ES-I3 (cell line): Measurements from ENCODE around the gene PSMB9.
A peak's percentile ranks its signal among the peaks of the same experiment; 100 is the strongest.

ENCODE experiments used
- H3K36me3 ChIP-seq: 2 replicates; pipeline ENCODE4 v1.6.1; 2013; ENCODE audit warnings: mild to moderate bottlenecking, low read length, control low read depth, moderate library complexity; ENCODE audit not compliant: insufficient read depth
- H3K4me1 ChIP-seq: 2 replicates; pipeline ENCODE4 v1.6.1; 2013; ENCODE audit warnings: mild to moderate bottlenecking, control low read depth, low read length; ENCODE audit not compliant: insufficient read depth
- H3K9ac ChIP-seq: 2 replicates; pipeline ENCODE4 v1.6.1; 2013; ENCODE audit warnings: low read depth, mild to moderate bottlenecking, low read length, moderate library complexity
- H3K9me3 ChIP-seq: 2 replicates; pipeline ENCODE4 v1.6.1; 2013; ENCODE audit warnings: mild to moderate bottlenecking, low read length, moderate library complexity; ENCODE audit not compliant: control insufficient read depth, insufficient read depth

The PSMB9 gene

GRCh38 chr6:32889533-32889932, 35.5 kb downstream of the PSMB9 start:
- H3K9me3 ChIP-seq = no peaks in the 10 kb centered on the region
- no peaks in the 10 kb centered on the region; the same call in 1 of the 2 replicates for H3K36me3 ChIP-seq
- H3K9ac ChIP-seq = no peak overlapping the region
- H3K4me1 ChIP-seq = no peaks in the 10 kb centered on the region

GRCh38 chr6:32890831-32891230, 36.8 kb downstream of the PSMB9 start:
- no peaks in the 10 kb centered on the region for H3K9me3 ChIP-seq
- H3K9ac ChIP-seq = no peak overlapping the region
- H3K36me3 ChIP-seq = no peaks in the 10 kb centered on the region; the same call in 1 of the 2 replicates
- H3K4me1 ChIP-seq = no peaks in the 10 kb centered on the region

DNA sequence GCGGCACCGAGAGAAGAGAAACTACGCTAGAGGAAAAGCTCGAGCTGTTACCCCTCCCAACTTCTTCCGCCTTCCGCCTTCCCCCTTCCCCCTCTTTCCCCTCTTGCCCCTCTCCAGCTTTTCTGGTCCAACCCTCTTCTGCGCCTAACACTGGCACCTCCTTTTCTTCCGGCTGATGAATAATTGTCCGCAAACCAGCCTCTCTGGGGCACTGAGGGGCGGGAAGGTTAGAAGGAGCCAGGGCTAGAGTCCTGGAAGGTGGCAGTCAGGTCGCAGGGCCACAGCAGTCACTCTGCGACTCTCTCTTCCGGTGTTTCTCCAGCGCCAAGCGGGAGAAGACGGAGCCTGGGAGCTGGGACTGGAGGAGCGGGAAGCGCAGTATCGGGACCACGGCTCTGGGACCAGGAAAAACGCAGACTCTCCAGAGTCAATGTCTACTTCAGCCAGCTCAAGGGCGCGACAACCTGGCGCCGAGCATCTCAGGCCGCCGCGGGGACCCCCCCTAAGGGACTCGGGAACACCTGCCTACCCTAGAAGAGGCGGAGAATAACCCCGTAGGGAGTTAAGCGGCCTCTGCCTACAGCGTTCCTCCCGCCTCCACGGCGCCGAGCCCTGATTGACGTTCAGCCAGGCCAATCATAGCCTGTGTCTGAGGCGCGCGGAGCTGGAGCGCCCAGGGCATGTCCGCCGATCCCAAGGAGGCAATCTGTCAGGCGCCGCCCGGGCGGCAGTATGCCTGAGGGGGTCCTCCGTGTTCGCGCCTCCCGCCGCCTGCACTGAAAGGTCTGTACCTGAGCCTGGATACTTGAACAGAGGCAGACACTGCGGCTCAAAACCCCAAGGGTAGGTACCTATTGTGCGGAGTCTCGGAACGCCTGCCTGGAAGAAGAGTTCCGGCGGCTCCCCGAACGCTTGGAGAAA, 40.4 kb downstream of the PSMB9 start:
- peak overlapping the region; percentile 99 for H3K9ac ChIP-seq

DNA sequence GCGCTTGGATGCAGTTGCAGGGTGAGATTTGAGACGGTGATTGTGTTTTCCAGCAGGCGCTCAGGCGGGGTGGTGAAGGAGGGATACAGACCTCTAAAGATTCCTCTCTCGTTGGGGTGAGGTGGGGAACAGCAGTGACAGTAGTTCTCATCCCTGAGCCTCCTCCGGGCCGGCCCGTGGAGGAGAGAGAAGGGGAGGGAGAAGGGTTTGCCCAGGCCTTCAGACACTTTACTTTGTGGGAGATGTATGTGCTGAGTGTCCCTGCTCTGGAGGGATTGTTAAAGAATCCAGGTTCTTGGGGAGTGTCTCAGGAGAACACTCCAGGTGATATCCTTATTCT, 41.0 kb downstream of the PSMB9 start:
- H3K4me1 ChIP-seq = no peaks in the 10 kb centered on the region
- no peaks in the 10 kb centered on the region; the same call in 1 of the 2 replicates for H3K36me3 ChIP-seq
- H3K9me3 ChIP-seq = no peaks in the 10 kb centered on the region
- peak overlapping the region; percentile 99 for H3K9ac ChIP-seq

More for the DNA sequence above, 40.4 kb downstream of the PSMB9 start:
- Histone ChIP-seq H3K36me3 (no peaks in the 10 kb centered on the region; the same call in 1 of the 2 replicates), H3K9me3 (no peaks in the 10 kb centered on the region), H3K4me1 (no peaks in the 10 kb centered on the region)

DNA sequence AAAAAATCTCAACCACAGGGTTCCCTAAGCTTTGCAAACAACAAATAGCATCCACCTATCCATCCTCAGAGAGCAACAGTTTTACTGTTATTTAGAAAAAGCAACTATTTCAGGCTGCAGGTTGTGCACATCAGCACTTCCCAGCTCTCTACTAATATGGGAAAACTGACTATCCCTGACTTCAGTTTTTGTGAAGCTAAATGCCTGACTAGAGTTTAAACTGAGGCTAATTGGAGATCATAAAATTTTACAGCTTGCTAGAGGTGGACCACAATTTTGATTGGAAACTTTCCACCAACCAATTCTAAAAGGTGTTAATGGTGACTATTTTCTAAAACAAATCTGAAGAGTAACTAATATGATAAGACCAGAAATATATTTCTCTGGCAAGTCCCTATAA, 50.0 kb downstream of the PSMB9 start:
- no peaks in the 10 kb centered on the region for H3K9me3 ChIP-seq
- H3K36me3 ChIP-seq = no peaks in the 10 kb centered on the region
- no peaks in the 10 kb centered on the region for H3K4me1 ChIP-seq
- H3K9ac ChIP-seq = no peak overlapping the region

DNA sequence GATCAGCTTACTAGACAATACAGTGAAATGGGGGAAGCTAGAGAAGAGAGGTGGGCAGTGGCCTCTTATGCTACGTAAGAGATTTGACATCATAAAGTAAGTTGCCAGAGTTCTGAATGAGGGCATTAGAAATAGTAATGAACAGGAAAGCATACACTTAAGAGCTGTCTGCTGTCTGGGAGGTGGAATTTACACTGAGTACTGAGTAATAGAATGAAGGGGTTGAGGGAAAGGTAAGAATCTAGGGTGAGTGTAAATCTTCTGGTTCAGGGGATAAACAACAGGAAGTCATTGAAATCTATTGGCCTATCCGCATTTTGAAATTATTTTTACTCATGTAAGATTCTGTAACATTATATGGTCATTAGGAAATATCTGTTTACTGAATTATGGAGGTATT, 51.1 kb downstream of the PSMB9 start:
- Histone ChIP-seq H3K36me3 (no peaks in the 10 kb centered on the region), H3K9me3 (no peaks in the 10 kb centered on the region), H3K4me1 (no peaks in the 10 kb centered on the region), H3K9ac (no peak overlapping the region)

DNA sequence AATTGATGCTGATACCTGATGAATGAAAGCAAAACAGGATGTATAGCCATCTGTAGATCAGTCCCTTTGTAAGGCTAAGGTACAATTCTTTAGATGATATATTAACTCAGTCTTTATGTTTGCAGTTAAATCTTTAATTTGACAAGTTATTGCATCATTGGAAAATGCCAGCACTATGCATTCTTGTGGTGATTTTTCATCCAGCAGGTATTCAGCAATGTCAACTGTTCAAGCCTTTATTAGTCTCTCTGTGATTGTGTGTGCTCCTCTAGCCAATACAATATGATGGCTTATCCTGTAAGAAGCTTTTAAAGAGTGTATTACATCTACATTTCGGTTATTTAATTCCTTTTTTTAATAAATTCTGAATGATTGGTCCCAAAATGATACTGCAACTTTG, 52.5 kb downstream of the PSMB9 start:
- H3K9ac ChIP-seq = no peak overlapping the region
- H3K9me3 ChIP-seq = no peaks in the 10 kb centered on the region
- no peaks in the 10 kb centered on the region for H3K36me3 ChIP-seq
- H3K4me1 ChIP-seq = no peaks in the 10 kb centered on the region

GRCh38 chr6:32908897-32909296, 54.9 kb downstream of the PSMB9 start:
- no peak overlapping the region for H3K9ac ChIP-seq
- no peaks in the 10 kb centered on the region for H3K9me3 ChIP-seq
- H3K36me3 ChIP-seq = no peaks in the 10 kb centered on the region
- no peaks in the 10 kb centered on the region for H3K4me1 ChIP-seq
